HUES6 (cell line): ENCODE measurements around the gene RAB25.
A peak's percentile ranks its signal among the peaks of the same experiment; 100 is the strongest.
"Not testable (repeated sequence)": the region's sequence is repeated elsewhere in the genome, so short reads cannot be mapped to it uniquely, and the experiment has no call there.

ENCODE experiments used
- H3K27ac ChIP-seq: 2 replicates; pipeline ENCODE4 v1.7.0; 2013; ENCODE audit warnings: low read depth, mild to moderate bottlenecking, low read length, inconsistent platforms
- H3K27me3 ChIP-seq: 2 replicates; pipeline ENCODE4 v1.6.1; 2013; ENCODE audit warnings: low read length; ENCODE audit not compliant: control insufficient read depth, insufficient read depth
- H3K36me3 ChIP-seq: 2 replicates; pipeline ENCODE4 v1.6.1; 2013; ENCODE audit warnings: low read length; ENCODE audit not compliant: control insufficient read depth, insufficient read depth
- H3K4me1 ChIP-seq: 2 replicates; pipeline ENCODE4 v1.6.1; 2013; ENCODE audit warnings: low read length; ENCODE audit not compliant: control insufficient read depth, insufficient read depth
- H3K4me3 ChIP-seq: 2 replicates; pipeline ENCODE4 v1.5.1; 2013; ENCODE audit warnings: low read depth, low read length
- H3K9ac ChIP-seq: one replicate; pipeline ENCODE4 v1.6.1; 2013; ENCODE audit warnings: mild to moderate bottlenecking, low read length
- H3K9me3 ChIP-seq: 2 replicates; pipeline ENCODE4 v1.6.1; 2013; ENCODE audit warnings: low read depth, low read length; ENCODE audit not compliant: control insufficient read depth, insufficient read depth

Gene RAB25

GRCh38 chr1:156034991-156035390 is 26.0 kb upstream of the RAB25 start:
- not testable (repeated sequence) for H3K4me3 ChIP-seq, H3K9me3 ChIP-seq, H3K9ac ChIP-seq, H3K4me1 ChIP-seq, H3K27me3 ChIP-seq, H3K27ac ChIP-seq
- peaks cover 20% of the 10 kb centered on the region for H3K36me3 ChIP-seq

DNA sequence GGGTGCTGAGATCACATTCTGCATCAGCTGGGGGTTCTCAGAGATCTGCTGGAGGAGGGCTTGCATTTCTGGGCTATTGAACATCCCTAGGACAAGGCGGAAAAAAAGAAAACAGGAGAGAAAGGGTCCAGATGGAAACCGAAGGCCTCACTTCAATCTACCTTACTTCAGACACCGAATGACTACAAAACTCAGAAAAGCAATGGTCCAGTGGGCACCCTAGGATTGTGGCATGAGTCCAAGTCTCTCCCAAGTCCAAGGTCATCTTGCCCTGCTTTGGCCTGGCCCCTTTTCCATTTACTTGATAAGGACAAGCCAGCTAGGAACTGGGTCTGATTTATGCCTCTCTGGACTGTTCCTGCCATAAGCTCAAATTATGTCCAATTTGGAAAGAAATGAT is 18.1 kb upstream of the RAB25 start:
- Histone ChIP-seq H3K9me3 (no peaks in the 10 kb centered on the region), H3K27me3 (no peaks in the 10 kb centered on the region), H3K9ac (no peak overlapping the region), H3K36me3 (peaks cover 58% of the 10 kb centered on the region), H3K4me3 (no peak overlapping the region), H3K4me1 (no peaks in the 10 kb centered on the region), H3K27ac (no peak overlapping the region)

GRCh38 chr1:156045076-156045475 is 15.9 kb upstream of the RAB25 start:
- Histone ChIP-seq H3K9me3 (no peaks in the 10 kb centered on the region), H3K36me3 (peaks cover 70% of the 10 kb centered on the region)

DNA sequence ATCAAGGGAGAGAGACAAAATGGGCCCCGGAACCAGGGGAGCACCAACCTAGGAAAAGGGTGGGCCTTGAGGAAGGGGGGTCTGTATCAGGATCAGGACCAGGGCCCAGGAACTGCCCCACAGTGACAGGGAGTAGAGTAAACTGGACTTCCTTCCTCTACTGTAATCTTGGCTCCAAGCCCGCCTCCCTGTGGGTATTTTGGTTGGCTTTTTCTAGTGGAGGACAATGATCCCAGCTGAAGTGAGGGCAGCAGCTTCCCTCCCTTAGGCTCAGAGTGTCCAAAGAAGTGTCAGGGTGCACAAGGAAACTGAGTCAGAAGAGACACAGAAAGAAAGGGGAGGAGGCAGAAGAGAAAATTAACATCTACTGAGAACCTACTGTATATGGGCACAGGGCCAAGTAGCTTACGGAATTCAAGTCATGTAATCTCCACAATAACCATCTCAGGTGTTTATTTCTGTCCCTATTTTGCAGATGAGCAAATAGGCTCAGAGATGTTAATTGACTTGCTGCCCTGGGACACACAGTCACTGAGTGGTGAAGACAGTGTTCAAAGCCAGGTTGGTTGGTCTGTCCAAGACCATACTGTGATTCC is 12.2 kb upstream of the RAB25 start:
- peaks cover 43% of the 10 kb centered on the region for H3K36me3 ChIP-seq

More at GRCh38 chr1:156045076-156045475, 15.9 kb upstream of the RAB25 start:
- Histone ChIP-seq H3K4me1 (no peaks in the 10 kb centered on the region), H3K27me3 (no peaks in the 10 kb centered on the region), H3K4me3 (no peak overlapping the region), H3K27ac (no peak overlapping the region), H3K9ac (no peak overlapping the region)

GRCh38 chr1:156050376-156050775 is 10.6 kb upstream of the RAB25 start:
- Histone ChIP-seq H3K4me1 (no peaks in the 10 kb centered on the region), H3K36me3 (peaks cover 29% of the 10 kb centered on the region), H3K9ac (no peak overlapping the region), H3K9me3 (no peaks in the 10 kb centered on the region), H3K4me3 (no peak overlapping the region), H3K27ac (no peak overlapping the region), H3K27me3 (no peaks in the 10 kb centered on the region)

More for the DNA sequence above, 12.2 kb upstream of the RAB25 start:
- H3K4me3 ChIP-seq: no peak overlapping the region
- no peaks in the 10 kb centered on the region for H3K27me3 ChIP-seq
- no peak overlapping the region for H3K9ac ChIP-seq
- H3K27ac ChIP-seq: no peak overlapping the region
- no peaks in the 10 kb centered on the region for H3K4me1 ChIP-seq
- no peaks in the 10 kb centered on the region for H3K9me3 ChIP-seq

DNA sequence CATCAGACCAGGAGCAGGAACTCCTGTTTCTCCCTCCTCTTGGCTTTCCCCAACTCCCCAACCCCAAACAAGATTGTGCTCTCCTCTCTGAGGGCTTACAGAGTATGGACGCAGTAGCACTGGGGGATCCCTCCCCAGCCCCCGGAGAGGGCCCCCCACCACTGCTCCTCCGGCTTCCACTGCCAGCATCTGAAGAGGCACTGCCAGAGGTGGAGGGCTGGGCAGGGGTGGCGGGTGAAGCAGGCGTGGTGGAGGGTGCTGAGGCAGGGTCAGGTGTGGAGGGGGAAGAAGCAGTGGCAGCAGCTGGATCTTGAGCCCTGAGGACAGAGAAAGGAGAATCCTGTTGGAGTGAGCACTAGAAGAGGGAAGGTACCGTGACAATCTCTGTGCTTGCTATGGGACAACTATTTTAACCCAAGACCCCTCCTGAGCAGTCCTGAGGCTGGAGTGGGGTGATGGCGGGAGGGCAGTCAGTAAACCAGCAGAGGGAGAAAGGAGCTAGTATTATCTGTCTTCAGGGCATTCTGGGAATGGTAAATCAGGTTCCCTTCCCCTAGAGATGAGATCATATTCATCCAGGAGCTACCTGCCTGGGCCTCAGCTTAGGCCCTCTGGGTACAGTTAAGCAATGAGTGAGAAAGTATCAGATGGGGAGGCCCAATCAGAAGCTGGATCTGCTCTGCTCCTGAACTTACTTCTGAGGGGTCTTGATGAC is 9.8 kb upstream of the RAB25 start:
- no peaks in the 10 kb centered on the region for H3K9me3 ChIP-seq
- no peak overlapping the region for H3K9ac ChIP-seq
- H3K27ac ChIP-seq: no peak overlapping the region
- no peaks in the 10 kb centered on the region; the same call in 1 of the 2 replicates for H3K4me1 ChIP-seq
- H3K27me3 ChIP-seq: no peaks in the 10 kb centered on the region
- H3K36me3 ChIP-seq: peaks cover 27% of the 10 kb centered on the region
- H3K4me3 ChIP-seq: no peak overlapping the region

GRCh38 chr1:156052862-156053767 is 7.8 kb upstream of the RAB25 start:
- Histone ChIP-seq H3K4me3 (peak overlapping the region; percentile 80), H3K9me3 (no peaks in the 10 kb centered on the region), H3K27me3 (no peaks in the 10 kb centered on the region), H3K36me3 (peaks cover 33% of the 10 kb centered on the region), H3K4me1 (no peaks in the 10 kb centered on the region; the same call in 1 of the 2 replicates), H3K9ac (peak overlapping the region; percentile 50), H3K27ac (no peak overlapping the region)

DNA sequence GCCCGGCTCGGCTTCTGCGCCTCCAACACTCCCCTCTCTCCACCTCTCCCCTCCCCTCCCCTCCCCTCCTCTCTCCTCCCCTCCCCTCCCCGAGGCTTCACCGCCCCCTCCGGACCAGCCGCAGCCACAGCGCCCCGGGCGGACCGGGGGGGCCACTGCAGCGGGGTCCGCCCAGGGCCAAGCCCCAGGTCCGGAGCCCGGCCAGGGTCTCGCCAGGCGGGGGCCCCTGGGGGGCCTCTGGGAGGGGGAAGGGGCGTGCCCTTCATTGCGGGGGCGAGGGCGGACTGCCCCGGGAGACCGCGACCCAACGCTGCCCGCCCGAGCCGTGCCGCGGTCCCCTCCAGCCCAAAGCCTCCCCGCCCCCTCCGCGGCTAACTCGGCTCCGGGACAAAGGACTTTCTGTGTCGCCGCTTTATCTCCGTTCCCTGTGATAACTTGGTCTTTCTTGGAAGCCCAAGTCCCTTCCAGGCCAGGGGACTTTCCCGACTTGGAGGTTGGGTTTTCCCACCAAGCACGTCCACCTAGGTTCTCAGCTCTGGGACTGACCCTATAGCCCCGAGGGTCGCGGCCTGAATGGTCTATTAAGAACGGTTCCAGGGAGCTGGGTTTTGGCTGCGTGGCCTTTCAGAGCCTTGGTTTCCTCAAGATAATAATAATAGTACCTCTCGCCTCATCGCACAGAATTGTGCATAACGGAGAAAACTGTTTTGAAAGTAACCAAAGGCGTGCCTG is 7.0 kb upstream of the RAB25 start, which contains the start of gene UBQLN4:
TSS of gene UBQLN4 (minus strand) at position 31 of the 732 bp plus-strand sequence. CDS start 97 bp downstream, outside the sequence.
- Histone ChIP-seq H3K4me1 (no peaks in the 10 kb centered on the region; the same call in 1 of the 2 replicates), H3K4me3 (peak within 1 kb of the TSS; percentile 91), H3K36me3 (peaks cover 28% of the 10 kb centered on the region), H3K27me3 (no peaks in the 10 kb centered on the region), H3K9ac (peak within 1 kb of the TSS; percentile 79), H3K27ac (peak within 1 kb of the TSS; percentile 54; the same call in 1 of the 2 replicates), H3K9me3 (no peaks in the 10 kb centered on the region)

GRCh38 chr1:156054500-156055280 is 6.3 kb upstream of the RAB25 start, which contains the start of gene LAMTOR2:
Gene LAMTOR2, plus strand, starts transcription at chr1:156054782. Its CDS starts 108 bp downstream, at chr1:156054890.
- Histone ChIP-seq H3K9ac (peak within 1 kb of the TSS; percentile 79), H3K36me3 (peaks cover 22% of the 10 kb centered on the region), H3K4me1 (no peaks in the 10 kb centered on the region; the same call in 1 of the 2 replicates), H3K4me3 (peak within 1 kb of the TSS; percentile 91), H3K27ac (peak within 1 kb of the TSS; percentile 54; the same call in 1 of the 2 replicates), H3K27me3 (no peaks in the 10 kb centered on the region), H3K9me3 (no peaks in the 10 kb centered on the region)
